K562 (cell line): ENCODE data around the gene MAPK13. TPM values are rescaled to one million over a fixed set of nuclear protein-coding genes. Genes with fewer than 3 reads are reported as not detected.
A peak's percentile ranks its signal among the peaks of the same experiment; 100 is the strongest.

Experiments
- BRF1 ChIP-seq: IDR thresholded peaks from 3 replicates; pipeline ENCODE4 v1.6.1; 2011; ENCODE audit warnings: borderline replicate concordance, mild to moderate bottlenecking; ENCODE audit not compliant: insufficient read length; ENCODE audit errors: extremely low read depth
- DDX20 ChIP-seq: fragments of 450-650 bp; IDR thresholded peaks from 2 replicates; pipeline ENCODE4 v1.6.1; 2016; ENCODE audit warnings: missing genetic modification characterization, low read depth, mild to moderate bottlenecking, missing compliant biosample characterization, moderate library complexity
- ESRRB ChIP-seq: fragments of 250-450 bp; sonication (Bioruptor Pico); IDR thresholded peaks from 2 replicates; pipeline ENCODE4 v1.5.0; 2020; ENCODE audit warnings: mild to moderate bottlenecking, moderate library complexity, borderline replicate concordance
- EZH2 ChIP-seq: IDR thresholded peaks from 2 replicates; pipeline ENCODE4 v1.6.1; 2012; ENCODE audit warnings: low read depth, mild to moderate bottlenecking, inconsistent platforms, low read length, borderline replicate concordance
- LCOR ChIP-seq: sonication (generic); formaldehyde crosslinking; IDR thresholded peaks from 2 replicates; pipeline ENCODE4 v1.8.0; 2022; ENCODE audit warnings: mild to moderate bottlenecking, missing genetic modification reagents
- LEF1 ChIP-seq: fragments of 450-650 bp; IDR thresholded peaks from 2 replicates; pipeline ENCODE4 v1.6.1; 2016; ENCODE audit warnings: mild to moderate bottlenecking
- NFIX ChIP-seq: fragments of 250-450 bp; sonication (Bioruptor Pico); IDR thresholded peaks from 2 replicates; pipeline ENCODE4 v1.4.0; 2020; ENCODE audit warnings: low read depth, mild to moderate bottlenecking, moderate library complexity
- SLC30A9 ChIP-seq: fragments of 250-450 bp; sonication (Bioruptor Pico); IDR thresholded peaks from 2 replicates; pipeline ENCODE4 v1.8.0; 2022; ENCODE audit warnings: mild to moderate bottlenecking, moderate library complexity
- STAG1 ChIP-seq: sonication (generic); formaldehyde crosslinking; IDR thresholded peaks from 2 replicates; pipeline ENCODE4 v1.5.0; 2020; ENCODE audit warnings: missing genetic modification reagents, borderline replicate concordance
- polyA plus RNA-seq, 8 experiments: library from polyadenylated mRNA; depleted of rRNA in 4 of 8; stranded (reverse) in 5 of 8; unstranded in 3 of 8; fragments of >200 nt; fragmentation: Nextera tagmentation in 2 of 8; fragmentation: Illumina TruSeq in 1 of 8; extraction: Ambion mirVana in 2 of 8; extraction: Trizol in 1 of 8; gene quantifications; 2 replicates each; pipeline versions ENCODE4 v1.2.1 to v1.2.3, GENCODE V29; 2011 to 2014; ENCODE audit warnings: inconsistent platforms in 1 of 8, missing spikeins in 1 of 8
- total RNA-seq, 7 experiments: library from RNA; depleted of rRNA in 6 of 7; stranded (reverse); fragments of >200 nt in 6 of 7; fragmentation: Illumina TruSeq in 2 of 7; extraction: Trizol in 2 of 7; gene quantifications; 2 replicates each; pipeline versions ENCODE4 v1.2.1 to v1.2.3, GENCODE V29; 2011 to 2021; ENCODE audit warnings: low replicate concordance in 1 of 7
- TF ChIP-seq, protein P1 (sequence below): sonication (generic); formaldehyde crosslinking; IDR thresholded peaks from 2 replicates; pipeline ENCODE4 v1.8.0; 2022; ENCODE audit warnings: mild to moderate bottlenecking, missing genetic modification reagents
- TF ChIP-seq, protein P2 (sequence below): fragments of 200-800 bp; sonication (Bioruptor generic); IDR thresholded peaks from 2 replicates; pipeline ENCODE4 v1.6.1; 2017; ENCODE audit warnings: missing genetic modification characterization, missing compliant biosample characterization
- TF ChIP-seq, protein P3 (sequence below): fragments of 250-450 bp; sonication (Bioruptor Pico); IDR thresholded peaks from 2 replicates; pipeline ENCODE4 v1.4.0; 2020
- TF ChIP-seq, protein P4 (sequence below), 3 experiments: fragments of 200-800 bp in 1 of 3; sonication (Bioruptor generic) in 1 of 3; sonication (generic) in 1 of 3; formaldehyde crosslinking in 1 of 3; IDR thresholded peaks; 2 replicates each; pipeline versions ENCODE4 v1.6.1 to v1.8.0; 2016 to 2022; ENCODE audit warnings: mild to moderate bottlenecking in 2 of 3, missing compliant biosample characterization in 2 of 3, missing genetic modification characterization in 2 of 3, missing genetic modification reagents in 1 of 3

Gene MAPK13
- total and polyA plus RNA-seq, 9 of the 15 experiments (the other 6 are each of a cell fraction or from before 2014, with no cell fraction given), result 0.03 to 2.3 (median 0.48) TPM; not detected in 1

DNA sequence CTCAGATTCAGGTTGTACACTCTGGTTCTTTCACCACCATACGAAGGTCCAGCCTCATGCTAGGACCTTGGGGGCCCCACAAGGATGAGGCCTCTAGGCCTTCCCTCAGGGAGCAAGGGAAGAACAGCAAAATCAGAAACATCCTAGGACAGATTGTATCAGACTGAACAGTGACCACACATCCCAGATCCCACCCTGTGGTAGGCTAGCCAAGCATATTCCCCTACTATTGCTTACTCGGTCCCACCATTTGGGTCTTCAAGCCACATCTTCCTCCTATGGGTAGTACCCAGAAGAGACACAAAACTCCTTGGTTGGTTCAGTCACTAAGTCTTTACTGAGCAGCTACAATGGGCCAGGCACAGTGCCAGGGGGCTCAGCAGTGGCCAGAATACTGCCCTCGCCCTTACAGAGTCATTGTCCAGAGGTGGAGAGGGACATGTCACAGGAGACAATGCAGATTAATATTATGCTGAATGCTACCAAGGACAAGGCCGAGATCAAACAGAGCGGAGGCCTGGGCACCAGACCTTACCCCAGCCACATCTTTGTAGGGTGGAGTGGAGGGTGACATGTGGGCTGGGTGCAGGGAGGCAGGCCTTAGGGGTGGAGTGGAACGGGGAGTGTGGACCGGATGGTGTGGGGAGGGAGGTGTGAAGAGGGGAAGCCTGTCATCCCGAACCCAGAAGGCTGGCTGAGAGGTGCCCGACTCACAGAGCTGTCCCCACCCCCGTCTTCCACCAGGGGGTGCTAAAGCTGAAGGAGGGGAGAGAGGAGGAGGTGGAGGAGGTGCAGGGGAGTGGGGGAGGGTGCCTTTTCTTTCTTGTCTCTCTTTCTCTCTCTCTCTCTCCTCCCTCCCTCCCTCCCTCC, 6.8 kb upstream of the MAPK13 start (continued):
- TF ChIP-seq, protein P1, sequence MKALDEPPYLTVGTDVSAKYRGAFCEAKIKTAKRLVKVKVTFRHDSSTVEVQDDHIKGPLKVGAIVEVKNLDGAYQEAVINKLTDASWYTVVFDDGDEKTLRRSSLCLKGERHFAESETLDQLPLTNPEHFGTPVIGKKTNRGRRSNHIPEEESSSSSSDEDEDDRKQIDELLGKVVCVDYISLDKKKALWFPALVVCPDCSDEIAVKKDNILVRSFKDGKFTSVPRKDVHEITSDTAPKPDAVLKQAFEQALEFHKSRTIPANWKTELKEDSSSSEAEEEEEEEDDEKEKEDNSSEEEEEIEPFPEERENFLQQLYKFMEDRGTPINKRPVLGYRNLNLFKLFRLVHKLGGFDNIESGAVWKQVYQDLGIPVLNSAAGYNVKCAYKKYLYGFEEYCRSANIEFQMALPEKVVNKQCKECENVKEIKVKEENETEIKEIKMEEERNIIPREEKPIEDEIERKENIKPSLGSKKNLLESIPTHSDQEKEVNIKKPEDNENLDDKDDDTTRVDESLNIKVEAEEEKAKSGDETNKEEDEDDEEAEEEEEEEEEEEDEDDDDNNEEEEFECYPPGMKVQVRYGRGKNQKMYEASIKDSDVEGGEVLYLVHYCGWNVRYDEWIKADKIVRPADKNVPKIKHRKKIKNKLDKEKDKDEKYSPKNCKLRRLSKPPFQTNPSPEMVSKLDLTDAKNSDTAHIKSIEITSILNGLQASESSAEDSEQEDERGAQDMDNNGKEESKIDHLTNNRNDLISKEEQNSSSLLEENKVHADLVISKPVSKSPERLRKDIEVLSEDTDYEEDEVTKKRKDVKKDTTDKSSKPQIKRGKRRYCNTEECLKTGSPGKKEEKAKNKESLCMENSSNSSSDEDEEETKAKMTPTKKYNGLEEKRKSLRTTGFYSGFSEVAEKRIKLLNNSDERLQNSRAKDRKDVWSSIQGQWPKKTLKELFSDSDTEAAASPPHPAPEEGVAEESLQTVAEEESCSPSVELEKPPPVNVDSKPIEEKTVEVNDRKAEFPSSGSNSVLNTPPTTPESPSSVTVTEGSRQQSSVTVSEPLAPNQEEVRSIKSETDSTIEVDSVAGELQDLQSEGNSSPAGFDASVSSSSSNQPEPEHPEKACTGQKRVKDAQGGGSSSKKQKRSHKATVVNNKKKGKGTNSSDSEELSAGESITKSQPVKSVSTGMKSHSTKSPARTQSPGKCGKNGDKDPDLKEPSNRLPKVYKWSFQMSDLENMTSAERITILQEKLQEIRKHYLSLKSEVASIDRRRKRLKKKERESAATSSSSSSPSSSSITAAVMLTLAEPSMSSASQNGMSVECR (CRISPR knock-in tag), result no peak
- TF ChIP-seq, protein P2, sequence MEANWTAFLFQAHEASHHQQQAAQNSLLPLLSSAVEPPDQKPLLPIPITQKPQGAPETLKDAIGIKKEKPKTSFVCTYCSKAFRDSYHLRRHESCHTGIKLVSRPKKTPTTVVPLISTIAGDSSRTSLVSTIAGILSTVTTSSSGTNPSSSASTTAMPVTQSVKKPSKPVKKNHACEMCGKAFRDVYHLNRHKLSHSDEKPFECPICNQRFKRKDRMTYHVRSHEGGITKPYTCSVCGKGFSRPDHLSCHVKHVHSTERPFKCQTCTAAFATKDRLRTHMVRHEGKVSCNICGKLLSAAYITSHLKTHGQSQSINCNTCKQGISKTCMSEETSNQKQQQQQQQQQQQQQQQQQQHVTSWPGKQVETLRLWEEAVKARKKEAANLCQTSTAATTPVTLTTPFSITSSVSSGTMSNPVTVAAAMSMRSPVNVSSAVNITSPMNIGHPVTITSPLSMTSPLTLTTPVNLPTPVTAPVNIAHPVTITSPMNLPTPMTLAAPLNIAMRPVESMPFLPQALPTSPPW (CRISPR knock-in tag), result peak; percentile 81
- TF ChIP-seq, protein P3, sequence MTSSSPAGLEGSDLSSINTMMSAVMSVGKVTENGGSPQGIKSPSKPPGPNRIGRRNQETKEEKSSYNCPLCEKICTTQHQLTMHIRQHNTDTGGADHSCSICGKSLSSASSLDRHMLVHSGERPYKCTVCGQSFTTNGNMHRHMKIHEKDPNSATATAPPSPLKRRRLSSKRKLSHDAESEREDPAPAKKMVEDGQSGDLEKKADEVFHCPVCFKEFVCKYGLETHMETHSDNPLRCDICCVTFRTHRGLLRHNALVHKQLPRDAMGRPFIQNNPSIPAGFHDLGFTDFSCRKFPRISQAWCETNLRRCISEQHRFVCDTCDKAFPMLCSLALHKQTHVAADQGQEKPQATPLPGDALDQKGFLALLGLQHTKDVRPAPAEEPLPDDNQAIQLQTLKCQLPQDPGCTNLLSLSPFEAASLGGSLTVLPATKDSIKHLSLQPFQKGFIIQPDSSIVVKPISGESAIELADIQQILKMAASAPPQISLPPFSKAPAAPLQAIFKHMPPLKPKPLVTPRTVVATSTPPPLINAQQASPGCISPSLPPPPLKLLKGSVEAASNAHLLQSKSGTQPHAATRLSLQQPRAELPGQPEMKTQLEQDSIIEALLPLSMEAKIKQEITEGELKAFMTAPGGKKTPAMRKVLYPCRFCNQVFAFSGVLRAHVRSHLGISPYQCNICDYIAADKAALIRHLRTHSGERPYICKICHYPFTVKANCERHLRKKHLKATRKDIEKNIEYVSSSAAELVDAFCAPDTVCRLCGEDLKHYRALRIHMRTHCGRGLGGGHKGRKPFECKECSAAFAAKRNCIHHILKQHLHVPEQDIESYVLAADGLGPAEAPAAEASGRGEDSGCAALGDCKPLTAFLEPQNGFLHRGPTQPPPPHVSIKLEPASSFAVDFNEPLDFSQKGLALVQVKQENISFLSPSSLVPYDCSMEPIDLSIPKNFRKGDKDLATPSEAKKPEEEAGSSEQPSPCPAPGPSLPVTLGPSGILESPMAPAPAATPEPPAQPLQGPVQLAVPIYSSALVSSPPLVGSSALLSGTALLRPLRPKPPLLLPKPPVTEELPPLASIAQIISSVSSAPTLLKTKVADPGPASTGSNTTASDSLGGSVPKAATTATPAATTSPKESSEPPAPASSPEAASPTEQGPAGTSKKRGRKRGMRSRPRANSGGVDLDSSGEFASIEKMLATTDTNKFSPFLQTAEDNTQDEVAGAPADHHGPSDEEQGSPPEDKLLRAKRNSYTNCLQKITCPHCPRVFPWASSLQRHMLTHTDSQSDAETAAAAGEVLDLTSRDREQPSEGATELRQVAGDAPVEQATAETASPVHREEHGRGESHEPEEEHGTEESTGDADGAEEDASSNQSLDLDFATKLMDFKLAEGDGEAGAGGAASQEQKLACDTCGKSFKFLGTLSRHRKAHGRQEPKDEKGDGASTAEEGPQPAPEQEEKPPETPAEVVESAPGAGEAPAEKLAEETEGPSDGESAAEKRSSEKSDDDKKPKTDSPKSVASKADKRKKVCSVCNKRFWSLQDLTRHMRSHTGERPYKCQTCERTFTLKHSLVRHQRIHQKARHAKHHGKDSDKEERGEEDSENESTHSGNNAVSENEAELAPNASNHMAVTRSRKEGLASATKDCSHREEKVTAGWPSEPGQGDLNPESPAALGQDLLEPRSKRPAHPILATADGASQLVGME, result no peak
- TF ChIP-seq ESRRB (no peak), EZH2 (no peak), LCOR (CRISPR knock-in tag) (no peak), NFIX (CRISPR knock-in tag) (no peak), SLC30A9 (CRISPR knock-in tag) (no peak), STAG1 (no peak), BRF1 (no peak), LEF1 (no peak), DDX20 (tag) (no peak)
- TF ChIP-seq, protein P4, sequence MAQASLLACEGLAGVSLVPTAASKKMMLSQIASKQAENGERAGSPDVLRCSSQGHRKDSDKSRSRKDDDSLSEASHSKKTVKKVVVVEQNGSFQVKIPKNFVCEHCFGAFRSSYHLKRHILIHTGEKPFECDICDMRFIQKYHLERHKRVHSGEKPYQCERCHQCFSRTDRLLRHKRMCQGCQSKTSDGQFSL (CRISPR knock-in tag; IDR thresholded peaks at IDR 0.05), result peak; percentile 65
- TF ChIP-seq, protein P4 (tag; IDR thresholded peaks at IDR 0.05), result peak in 1 of 2 experiments; percentile 41; a peak in 1 of 4 replicates
